GM12891 (cell line): ENCODE results near the gene ZNF813.

Experiments
- PAX5 ChIP-seq: IDR thresholded peaks from 2 replicates; pipeline ENCODE4 v1.6.1; 2011; ENCODE audit warnings: low read length, moderate library complexity, mild to moderate bottlenecking; ENCODE audit not compliant: insufficient read depth, severe bottlenecking
- POLR2A ChIP-seq: IDR thresholded peaks from 2 replicates; pipeline ENCODE4 v1.6.1; 2011; ENCODE audit warnings: low read depth, low read length, control low read depth
- POLR2AphosphoS5 ChIP-seq: IDR thresholded peaks from 2 replicates; pipeline ENCODE4 v1.6.1; 2011; ENCODE audit warnings: low read depth, low read length, control low read depth
- SPI1 ChIP-seq: IDR thresholded peaks from 2 replicates; pipeline ENCODE4 v1.6.1; 2011; ENCODE audit warnings: low read depth, low read length, control low read depth
- TAF1 ChIP-seq: IDR thresholded peaks from 2 replicates; pipeline ENCODE4 v1.6.1; 2011; ENCODE audit warnings: low read depth, low read length, control low read depth

DNA sequence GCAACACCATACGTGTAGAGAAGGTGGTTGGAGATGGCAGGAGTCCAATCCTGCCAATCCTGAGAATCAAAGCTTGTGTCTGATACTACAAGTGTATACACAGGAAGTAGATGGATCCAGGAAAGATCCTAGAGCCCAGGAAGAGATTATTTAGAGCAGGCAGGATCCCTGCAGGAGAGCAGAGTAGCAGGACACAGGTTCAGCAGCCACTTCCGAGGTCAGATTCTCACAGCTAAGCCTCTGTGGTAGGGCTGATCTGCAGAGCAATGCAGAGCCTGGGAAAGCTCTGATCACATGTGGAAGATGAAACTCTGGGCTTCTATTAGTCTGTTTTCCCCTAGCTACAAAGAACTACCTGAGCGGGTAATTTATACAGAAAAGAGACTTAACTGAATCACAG, 41.9 kb downstream of the ZNF813 start:
- TF ChIP-seq POLR2A (no peak), POLR2AphosphoS5 (no peak), TAF1 (no peak), SPI1 (no peak), PAX5 (no peak)
